ENCODE data around the gene ABHD14A.

ABHD14A gene

DNA sequence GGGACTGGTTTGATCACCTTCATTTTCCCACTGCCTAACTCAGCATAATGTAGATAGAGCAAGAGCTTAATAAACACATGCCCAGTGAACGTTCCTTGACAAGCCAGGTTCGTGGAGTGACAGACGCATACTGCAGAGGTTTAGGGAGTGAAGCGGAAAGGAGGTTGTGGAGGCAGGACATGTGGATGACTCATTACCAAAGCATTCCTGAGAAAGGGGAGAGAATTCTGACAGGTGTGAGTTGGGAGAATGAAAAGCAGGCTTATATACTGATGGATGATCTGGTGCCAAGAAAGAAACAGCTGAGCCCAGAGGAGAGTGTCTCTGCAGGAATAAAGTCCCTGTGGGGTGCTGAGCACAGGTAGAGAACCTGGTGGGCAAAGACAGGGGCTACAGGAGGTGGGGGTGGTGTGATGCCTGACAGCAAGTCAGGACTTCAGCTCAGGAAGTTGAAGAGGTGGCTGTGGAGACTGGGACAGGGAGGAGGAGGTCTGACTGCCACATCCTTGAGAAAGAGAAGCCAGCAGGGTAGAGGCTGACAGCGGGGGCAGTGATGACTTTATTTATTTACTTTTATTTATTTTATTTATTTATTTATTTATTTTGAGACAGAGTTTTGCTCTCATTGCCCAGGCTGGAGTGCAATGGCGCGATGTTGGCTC lies 23.2 kb downstream of the ABHD14A start:
- FAIRE-seq, result no peak

DNA sequence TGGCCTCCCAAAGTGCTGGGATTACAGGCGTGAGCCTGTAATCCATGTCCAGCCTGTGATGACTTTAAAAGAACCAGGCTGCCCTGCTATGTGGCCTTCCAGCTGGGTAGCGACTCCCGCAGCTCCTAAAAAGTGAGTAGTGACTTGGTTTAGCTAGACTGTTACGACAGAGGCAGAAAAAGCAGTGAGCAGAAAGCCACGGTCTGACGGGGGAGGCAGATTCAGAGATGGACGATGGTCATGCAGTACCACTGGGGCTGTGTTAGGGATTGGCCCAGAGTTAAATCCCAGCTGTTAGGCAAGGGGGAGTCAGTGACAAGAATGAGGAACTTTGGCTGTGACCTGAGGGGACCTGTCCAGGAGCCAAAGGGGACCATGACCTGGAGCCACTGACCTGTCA lies 23.9 kb downstream of the ABHD14A start:
- no peak for FAIRE-seq

DNA sequence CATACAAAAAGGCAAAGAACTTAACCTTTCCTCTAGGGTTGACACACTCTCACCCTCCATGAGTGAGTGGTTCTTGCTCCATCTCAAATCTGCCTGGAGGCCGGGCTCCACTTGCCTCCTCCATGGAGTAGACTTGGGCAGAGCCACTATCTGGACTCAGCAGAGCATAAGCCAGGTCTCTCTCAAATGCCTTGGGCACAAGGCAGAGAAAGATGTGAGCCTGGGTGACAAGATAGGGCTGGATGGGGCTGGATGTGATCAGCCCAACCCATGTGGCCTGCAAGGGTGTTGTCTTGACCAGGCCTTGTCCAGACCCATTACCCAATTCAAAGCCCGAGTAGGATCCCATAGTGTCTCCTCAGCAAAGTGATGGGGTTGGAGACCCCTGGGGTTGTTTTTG lies 25.0 kb downstream of the ABHD14A start:
- no peak for FAIRE-seq

DNA sequence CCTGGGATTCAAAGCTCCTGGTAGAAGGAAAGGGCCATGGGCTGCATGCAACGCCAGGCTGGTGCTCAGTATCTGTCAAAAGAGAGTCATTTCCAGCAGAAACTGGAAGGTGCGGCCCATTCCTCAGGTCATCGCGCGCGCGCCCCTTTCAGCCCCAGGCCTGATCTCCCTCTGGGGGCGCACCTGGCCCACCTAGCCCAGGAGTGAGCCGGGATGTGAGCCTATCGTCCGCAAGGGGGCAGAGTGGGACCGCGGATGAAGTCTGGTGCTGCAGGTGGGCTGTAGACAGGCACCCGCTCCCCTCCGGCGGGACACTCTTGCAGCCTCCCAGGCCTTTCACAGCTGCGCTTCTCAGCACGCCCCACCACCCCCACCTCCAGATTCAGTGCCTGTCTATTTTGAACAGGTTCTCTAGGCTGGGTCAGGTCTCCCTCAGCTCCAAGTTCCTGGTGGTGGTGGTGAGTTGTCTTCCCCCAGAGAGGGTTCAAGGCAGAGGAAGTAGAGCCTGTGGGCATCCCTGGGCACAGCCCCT lies 26.6 kb downstream of the ABHD14A start:
- no peak for FAIRE-seq

DNA sequence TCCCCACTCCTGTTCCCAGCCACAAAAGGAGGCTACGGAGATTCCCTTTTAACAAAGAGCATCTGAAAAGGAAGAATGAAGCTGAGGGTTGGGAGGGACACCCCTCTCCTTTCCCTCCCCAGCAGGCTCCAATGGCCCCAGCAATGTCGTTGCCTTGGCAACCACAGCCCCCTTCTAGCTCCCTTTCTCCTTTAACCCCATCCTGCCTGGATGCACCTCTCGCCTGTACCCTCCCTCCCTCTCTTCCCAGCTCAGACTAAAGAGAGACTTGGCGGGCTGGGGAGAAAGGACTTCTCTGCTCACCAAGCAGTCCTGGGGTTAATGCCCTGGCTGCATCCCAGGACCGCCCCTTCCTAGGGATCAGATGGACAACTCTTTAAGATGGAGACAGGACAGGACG lies 27.9 kb downstream of the ABHD14A start:
- FAIRE-seq, result no peak

DNA sequence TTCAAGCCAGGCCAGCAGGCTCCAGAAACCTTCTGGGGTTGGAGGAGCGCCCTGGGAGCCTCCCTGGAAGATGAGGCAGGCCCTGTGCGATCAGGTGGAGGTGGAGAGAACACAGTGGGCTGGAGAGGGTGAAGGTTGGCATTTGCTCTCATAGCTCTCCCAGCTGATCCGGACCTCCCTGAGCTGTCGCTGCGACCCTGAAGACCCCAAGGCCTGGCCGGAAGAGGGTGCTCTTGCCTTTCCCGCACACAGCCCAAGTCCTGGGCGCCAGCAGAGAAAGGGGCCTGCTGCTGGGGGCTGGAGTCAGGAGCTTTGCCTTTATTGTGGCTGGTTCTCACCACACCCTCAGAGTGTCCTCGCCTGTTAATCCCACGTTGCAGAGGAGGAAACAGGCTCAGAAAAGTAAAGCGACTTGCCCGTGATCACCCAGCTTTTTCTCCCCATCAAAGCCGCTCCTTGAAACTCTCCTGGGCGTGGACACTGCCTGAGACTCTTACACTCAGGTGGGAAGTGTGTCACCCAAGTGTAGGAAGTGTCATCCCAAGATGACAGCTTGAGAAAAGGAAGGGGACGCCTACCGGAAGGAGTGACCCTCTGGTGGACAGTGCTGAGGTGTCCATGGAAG lies 29.4 kb downstream of the ABHD14A start:
- FAIRE-seq, result no peak

DNA sequence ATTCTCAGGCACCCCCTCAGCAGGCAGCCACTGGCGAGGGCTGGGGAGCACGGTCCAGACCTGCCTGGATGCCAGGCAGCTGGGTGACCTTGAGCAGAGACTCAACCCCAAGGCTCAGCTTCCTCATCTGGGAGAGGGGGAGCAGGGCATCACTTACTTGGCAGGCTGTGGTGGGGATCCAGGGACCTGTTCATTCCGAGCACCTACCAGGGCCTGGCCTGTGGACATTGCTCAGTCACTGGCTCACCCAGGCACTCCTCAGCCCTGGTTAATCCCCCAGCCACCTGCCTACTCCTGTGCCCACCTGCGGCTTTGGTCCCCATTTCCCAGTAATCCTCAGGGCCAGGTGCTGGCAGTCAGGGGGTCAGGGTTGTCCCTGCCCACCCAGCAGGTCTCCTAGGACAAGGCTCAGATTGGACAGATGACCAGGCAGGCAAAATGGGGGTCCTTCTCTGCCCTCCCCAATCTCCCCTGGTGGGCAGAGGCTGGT lies 30.1 kb downstream of the ABHD14A start:
- no peak for FAIRE-seq

DNA sequence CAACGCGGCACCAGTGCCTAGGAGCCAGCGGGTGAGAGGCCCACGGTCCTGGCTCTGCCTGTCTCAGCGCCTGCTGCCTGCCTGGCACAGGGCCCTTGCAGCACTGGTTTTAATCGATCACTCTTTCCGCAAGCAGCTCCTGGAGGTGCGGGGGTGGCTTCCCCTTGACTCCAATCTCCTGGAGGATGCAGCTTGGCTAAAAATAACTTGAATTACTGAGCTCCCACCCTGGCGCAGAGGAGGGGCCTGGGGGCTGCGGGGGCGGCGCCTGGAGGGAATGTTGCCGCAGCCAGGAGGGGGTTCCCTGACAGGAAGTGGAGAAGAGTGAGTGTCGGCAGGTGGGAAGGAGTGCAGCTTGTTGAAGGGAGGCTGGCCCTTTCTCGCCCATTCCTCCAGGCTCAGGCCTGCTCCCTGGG lies 30.7 kb downstream of the ABHD14A start:
- FAIRE-seq, result no peak

DNA sequence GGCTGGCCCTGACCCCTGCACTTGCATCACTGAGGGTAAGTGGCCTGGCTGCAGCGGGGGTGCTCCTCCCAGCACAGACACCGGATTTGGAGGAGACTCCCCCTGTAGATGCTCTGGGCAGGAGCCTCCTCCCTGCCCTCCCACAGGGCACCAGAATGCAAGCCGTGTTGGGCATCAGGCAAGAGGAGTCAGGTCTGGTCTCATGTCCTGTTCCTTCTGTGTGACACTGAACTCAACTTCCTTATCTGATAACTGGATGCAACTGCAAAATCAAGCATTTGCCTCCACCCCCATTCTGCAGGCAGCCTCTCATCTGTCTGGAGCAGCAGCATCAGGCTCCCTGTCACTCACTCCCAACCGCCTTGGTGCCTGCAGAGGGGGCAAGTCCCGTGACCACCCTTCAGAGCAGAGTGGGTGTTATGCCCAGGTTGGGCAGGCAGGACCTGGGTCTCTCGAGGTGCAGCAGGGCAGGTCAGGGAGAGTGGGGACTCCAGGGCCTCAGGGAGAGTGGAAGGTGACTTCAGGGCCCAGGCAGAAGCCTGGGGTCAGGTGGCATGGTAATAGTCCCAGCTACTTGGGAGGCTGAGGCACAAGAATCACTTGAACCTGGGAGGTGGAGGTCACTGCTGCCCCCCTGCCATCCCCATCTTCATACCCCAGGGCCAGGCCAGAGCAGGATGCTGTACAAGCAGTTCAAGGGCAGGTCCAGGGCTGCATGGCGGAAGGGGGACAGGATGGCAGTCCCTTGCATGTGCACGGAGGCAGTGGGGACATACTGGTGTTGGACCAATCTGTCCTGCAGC lies 31.4 kb downstream of the ABHD14A start:
- no peak for FAIRE-seq

DNA sequence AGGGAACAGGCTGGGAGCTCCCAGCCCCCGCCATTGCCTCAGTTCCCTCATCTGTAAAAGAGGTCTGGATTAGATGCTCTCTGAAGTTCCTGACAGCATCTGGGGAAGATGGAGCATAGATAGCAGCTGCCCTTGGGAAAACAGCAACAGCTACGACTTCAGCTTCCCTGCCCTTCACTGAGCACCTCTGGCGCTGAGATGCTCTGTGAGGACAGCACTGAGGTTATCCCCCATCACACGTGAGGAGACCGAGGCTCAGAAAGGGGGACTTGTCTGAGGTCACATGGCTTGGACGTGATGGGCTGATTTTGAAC lies 31.9 kb downstream of the ABHD14A start:
- FAIRE-seq, result no peak

DNA sequence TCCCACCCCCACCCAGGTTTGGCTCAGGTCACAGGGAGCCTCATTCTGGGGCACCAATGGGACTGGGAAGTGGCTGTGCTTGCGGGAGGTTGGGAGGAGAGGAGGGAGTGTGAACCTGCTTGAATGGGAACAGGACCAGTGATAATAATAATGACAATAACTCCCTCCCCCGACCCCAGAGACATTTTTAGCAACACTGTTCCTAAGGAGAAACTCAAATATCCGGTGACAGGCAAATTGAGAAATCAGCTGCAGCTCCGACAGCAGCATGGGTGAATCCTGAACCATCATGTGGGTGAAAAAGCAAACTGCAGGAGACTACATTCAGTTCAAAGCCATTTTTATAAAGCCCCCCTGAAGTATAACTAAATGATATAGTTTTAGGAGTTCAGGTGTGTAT lies 32.4 kb downstream of the ABHD14A start:
- no peak for FAIRE-seq

DNA sequence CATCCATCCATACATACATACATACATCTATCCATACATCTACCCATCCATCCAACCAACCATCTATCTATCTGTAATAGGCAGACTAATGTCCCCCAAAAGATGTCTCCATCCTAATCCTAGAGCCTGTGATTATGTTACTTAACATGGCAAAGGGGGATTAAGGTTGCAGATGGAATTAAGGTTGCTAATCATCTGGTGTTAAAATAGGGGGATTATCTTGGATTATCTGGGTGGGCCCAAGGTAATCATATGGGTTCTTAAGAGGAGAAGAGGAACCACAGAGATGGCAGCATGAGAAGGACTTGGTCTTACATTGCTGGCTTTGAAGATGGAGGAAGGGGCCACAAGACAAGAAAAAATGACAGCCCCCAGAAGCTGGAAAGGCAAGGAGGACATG lies 35.6 kb downstream of the ABHD14A start:
- FAIRE-seq, result no peak

DNA sequence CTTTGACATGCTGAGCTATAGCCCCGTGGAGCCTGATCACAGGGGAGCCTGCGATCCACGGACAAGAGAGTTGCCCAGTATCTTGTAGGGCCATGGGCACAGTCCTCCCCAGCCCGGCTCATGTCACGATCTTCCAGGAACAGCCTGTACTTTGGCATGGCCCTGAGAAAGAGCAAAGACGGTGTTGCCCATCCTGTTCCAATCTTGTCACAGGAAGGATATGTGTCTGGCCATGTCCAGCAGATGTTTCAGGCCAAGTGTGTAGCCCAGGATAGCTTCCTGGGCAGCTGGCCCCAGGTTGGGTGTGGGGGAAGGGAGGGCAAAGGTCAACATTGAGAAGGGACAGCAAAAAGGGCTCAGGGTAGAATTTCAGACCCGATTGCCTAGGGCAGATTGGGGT lies 37.8 kb downstream of the ABHD14A start:
- FAIRE-seq, result no peak

DNA sequence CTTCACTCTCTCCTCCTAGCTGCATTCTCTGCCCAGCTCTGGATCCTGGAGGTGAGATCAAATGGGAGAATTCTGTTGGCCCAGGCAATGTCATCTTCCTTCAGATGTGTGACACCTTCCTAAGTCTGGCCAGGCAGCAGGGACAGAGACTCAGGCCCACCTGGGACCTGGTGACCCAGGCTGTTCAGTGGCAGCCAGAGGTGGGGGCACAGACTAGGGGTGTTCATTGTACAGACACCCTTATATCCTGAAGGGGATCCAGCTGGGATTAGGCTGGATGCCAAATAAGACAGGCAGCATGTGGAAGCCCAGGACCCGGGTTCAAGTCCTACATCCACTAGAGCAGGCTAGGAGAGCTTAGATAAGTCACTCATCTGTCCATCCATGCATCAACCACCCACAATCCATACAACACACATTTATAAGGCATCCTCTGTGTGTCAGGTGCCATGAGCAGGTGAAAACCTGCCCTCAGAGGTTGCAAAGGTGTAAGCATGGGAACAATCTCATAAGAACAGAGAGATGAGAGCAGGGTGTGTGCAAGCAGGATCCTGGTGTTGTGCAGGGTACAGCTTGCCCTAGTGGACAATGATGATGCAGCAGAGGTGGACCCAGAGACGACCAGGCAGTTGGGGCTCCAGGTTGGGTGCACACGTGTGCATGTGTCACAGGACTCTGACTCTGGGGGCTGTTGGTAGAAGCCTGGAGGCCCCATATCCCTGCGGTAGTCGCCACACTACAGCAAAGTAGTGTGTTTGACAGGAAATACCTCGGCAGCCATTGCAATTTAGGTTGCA lies 39.1 kb downstream of the ABHD14A start:
- FAIRE-seq, result no peak

DNA sequence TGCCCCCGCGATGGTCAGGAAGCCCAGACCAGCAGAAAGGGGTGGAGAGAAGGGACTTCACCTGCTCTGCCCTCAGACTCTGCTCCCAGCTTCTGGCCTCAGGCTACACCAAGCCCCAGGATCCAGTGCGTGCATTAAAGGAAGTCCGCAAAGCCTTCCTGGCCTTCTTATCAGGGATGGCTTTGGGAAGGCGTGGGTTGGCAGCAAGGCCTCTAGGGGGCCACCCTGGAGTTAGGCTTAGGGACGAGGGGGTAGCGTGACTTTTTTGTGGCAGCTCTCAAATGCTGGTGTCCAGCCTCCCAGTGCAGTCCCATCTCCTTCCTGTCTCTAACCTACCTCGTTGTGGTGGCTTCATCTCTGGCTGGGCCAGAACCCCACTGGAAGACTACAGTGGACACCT lies 39.7 kb downstream of the ABHD14A start:
- no peak for FAIRE-seq

DNA sequence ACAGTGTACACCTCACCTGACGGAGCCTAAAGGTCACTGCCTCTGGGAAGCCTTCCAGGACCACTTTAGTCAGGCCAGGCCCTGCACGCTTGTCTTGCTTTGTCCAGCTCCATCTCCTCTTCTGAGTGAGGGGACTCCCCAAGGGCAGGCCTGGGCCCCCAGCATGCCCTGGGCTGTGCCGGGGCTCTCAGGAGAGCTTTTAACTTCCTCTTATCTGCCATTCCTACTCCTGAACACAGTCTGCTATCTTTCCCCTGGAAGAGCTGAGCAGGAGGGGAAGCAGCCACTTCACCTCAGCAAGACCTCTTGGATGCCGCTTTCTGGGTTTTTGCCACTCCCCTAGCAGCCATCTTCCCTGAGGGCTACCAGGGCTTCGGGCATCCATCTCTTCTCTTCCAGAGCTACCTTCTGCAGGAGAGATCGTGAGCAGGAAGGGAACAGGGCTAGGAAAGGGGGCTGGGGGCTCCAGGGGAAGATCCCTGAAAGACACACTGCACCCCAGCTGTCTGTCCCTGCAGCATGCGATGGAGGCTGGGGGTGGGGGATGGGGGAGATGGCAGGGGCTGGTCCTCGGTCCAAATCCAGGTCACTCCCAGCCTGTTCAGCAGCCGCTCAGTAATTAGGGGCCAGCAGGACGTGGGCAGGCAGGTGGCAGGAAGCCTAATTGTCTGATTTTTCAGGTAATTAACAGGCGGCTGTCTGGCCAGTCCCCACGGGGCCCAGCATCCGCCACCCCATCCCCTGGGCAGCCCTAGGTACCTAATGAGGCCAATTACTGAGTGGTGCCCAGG lies 40.8 kb downstream of the ABHD14A start:
- FAIRE-seq, result no peak

DNA sequence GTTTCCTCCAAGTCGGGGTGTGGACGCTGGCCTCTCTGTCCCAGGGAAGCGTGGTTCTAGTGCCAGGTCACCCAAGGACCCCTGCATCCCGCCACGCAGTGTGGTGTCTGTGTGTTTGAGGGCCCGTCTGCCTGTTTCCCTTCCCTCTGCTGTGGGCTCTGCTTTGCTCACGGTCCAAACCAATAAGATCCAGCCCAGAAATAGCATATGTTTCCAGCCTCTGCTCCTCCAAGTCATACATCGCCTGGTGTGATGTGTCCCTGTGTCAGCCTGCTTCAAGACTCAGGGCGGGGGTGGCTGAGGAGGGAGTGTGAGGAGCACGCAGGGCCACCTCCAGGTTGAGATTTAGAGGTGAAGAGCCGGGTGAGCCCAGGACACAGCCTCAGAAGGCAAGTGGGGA lies 42.7 kb downstream of the ABHD14A start:
- no peak for FAIRE-seq

DNA sequence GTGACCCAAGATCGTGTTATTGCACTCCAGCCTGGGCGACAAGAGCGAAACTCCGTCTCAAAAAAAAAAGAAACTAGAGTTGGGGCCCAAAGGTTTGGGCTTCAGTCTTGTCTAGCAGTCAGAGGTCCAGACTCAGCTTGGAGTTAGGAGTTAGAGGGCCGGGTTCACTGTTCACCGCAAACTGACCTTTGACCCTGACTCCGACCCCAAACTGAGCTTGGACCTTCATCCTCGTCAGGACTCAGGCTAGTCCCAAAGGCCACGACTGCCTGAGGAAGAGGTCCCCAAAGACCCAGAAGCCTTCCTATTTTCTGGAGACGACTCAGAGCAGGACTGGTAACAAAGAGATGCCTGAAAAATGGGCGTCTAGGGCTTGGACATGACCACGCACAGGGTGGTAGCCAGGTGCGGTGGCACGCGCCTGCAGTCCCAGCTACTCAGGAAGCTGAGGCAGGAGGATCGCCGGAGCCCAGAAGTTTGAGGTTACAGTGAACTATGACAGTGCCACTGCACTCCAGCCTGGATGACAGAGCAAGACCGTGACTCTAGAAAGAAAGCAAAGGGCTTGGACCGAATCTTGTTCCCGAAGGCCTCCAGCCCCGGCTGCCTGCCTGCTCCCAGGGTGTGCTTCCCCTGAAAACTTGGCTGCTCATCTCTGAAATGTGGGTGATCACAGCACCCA lies 43.6 kb downstream of the ABHD14A start:
- FAIRE-seq, result no peak

DNA sequence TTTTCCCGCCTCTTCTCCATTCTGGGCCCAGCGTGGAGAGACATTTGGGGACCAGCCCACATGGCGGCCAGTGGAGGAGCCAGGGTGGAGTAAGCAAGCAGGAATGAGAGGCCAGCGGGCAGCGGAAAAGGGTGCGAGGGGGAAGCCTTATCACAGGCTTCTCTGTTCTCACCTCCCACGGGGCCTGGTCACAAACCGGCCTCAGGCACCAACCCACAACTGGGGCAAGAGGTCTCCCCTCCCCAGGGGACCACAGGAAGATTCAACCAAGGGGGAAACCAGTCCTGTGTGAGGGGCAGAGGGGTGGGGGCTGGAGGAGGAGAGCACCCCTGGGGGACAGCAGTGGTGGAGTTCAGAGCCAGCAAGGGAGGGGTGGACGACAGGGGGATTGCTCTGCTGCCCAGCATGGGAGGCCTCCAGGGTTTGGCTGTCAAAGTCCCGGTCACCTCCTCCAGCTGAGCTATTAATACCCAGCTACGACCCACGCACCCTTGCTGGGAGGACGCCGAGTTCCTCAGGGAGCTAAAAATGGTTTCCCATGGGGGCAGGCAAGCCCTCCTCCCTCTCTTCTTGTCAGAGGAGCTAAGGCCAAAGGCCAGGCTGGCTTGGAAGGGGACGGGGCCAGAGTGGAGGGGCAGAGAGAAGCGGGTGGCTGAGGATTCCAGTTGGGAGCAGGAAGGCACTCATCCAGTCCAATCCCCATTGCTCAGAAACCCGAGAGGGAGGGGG lies 44.7 kb downstream of the ABHD14A start:
- FAIRE-seq, result no peak

DNA sequence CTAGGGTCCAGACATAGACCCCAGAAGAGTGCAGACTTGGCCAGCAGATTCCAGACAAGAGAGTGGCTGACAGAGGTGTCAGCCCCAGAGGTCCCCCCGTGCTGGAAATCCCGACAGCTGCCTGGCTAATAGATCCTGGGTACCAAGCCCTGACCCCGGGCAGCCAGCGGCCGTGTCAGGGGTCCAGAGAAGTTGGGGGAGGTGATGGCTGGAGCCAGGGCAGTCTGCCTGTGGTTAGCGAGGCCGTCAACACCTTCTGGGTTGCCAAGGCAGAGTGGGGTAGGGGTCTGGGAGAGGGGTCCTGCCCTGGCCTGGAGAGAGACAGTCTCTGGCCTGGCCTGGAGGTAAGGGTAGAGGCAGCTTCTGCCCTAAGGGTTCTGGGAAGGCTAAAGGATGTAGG lies 45.9 kb downstream of the ABHD14A start:
- FAIRE-seq, result no peak

All from colon (tissue), 2 donors.